HUES64 (cell line): ENCODE results near the gene PRDX3. TPM values are rescaled to one million over a fixed set of nuclear protein-coding genes. Genes with fewer than 3 reads are reported as not detected.

Experiments
- H3K27ac ChIP-seq: 2 replicates; pipeline ENCODE4 v1.7.0; 2013; ENCODE audit warnings: low read depth, low read length, inconsistent platforms
- H3K27me3 ChIP-seq: 2 replicates; pipeline ENCODE4 v1.6.1; 2013; ENCODE audit warnings: mild to moderate bottlenecking, low read length; ENCODE audit not compliant: insufficient read depth
- H3K36me3 ChIP-seq: 2 replicates; pipeline ENCODE4 v1.6.1; 2013; ENCODE audit warnings: mild to moderate bottlenecking, low read length; ENCODE audit not compliant: insufficient read depth
- H3K4me1 ChIP-seq: 2 replicates; pipeline ENCODE4 v1.6.1; 2013; ENCODE audit warnings: mild to moderate bottlenecking, low read length, moderate library complexity; ENCODE audit not compliant: insufficient read depth
- H3K4me3 ChIP-seq: 2 replicates; pipeline ENCODE4 v1.5.1; 2013; ENCODE audit warnings: mild to moderate bottlenecking, low read length, moderate library complexity
- H3K9ac ChIP-seq: 2 replicates; pipeline ENCODE4 v1.6.1; 2013; ENCODE audit warnings: mild to moderate bottlenecking, low read depth, low read length
- H3K9me3 ChIP-seq: 2 replicates; pipeline ENCODE4 v1.6.1; 2013; ENCODE audit warnings: low read depth, low read length; ENCODE audit not compliant: insufficient read depth
- WGBS: fragments of 150-250, 120-280 bp; methylation state at CpG from one replicate; pipeline ENCODE4 v1.1.7; 2013; ENCODE audit warnings: missing lambda C conversion rate; 5-methylcytosine and 5-hydroxymethylcytosine counted together
- polyA plus RNA-seq, 2 experiments: library from polyadenylated mRNA; stranded (reverse); fragments of 50-300 nt; gene quantifications; one replicate each; pipeline ENCODE4 v1.2.3, GENCODE V29; 2013

PRDX3 gene
- 288 TPM for polyA plus RNA-seq (2013, experiment 1 of 2)
- polyA plus RNA-seq (2013, experiment 2 of 2): 275 TPM

DNA sequence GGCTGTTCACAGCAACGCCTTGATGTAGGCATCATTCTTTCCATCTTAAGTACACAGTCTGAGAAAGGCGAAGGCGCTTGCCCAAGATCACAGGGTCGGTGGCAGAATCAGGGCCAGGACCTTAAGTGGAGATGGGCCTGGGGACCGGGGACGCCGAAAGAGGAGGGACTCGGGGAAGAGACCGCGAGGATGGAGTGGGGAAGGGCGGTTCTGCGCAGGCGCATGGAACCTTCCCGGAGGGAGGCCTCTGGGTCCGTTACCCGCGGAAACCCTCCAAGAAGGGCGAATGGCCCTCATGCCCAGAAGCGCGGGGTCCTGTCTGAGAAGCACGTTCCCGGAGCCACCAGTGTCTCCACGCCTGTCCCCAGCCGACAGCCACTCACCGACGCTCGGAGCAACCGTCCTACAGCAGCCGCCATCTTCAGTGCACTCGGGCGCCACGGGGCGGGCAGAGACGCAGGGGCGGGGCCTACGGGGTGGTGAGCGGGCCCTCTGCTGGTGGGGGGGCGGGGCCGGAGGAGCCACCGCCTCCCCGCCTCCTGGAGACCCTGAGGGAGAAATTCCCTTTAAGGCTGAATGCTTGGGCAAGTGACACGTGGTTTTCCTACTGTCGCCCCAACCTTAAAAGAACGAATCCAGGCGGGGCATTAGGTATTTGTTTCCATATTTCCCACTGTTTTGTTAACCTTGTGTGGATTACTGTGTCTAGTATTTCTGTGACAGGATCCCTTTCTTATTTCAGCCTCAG lies at the start of gene PRDX3:
PRDX3 (minus strand) TSS at position 441 of the 748 bp plus-strand sequence; CDS start at position 419, 22 bp downstream.
- H3K27ac ChIP-seq: peak within 1 kb of the TSS; percentile 87
- H3K36me3 ChIP-seq: peaks cover 32% of the 10 kb centered on the region
- H3K27me3 ChIP-seq: no peaks in the 10 kb centered on the region
- peaks cover 4% of the 10 kb centered on the region; the same call in 1 of the 2 replicates for H3K4me1 ChIP-seq
- peak within 1 kb of the TSS; percentile 95 for H3K9ac ChIP-seq
- whole genome bisulfite sequencing: under 1% methylated on average over 45 of the region's 45 CpGs
- peak within 1 kb of the TSS; percentile 95 for H3K4me3 ChIP-seq
- no peaks in the 10 kb centered on the region for H3K9me3 ChIP-seq

GRCh38 chr10:119227825-119228224 lies 49.2 kb upstream of the PRDX3 start:
- 93% methylated on average over 5 of the region's 6 CpGs for WGBS
- Histone ChIP-seq H3K4me1 (0 out of 2 replicates have a peak, but pooled peaks cover under 1% of the 10 kb centered on the region), H3K27ac (no peak overlapping the region), H3K4me3 (no peak overlapping the region), H3K9ac (no peak overlapping the region), H3K9me3 (no peaks in the 10 kb centered on the region), H3K27me3 (no peaks in the 10 kb centered on the region), H3K36me3 (no peaks in the 10 kb centered on the region)

- no peak overlapping the region for H3K9ac ChIP-seq
- no peaks in the 10 kb centered on the region for H3K27me3 ChIP-seq
- no peak overlapping the region for H3K27ac ChIP-seq
- no peaks in the 10 kb centered on the region for H3K36me3 ChIP-seq
- peaks cover 16% of the 10 kb centered on the region for H3K4me1 ChIP-seq
- H3K4me3 ChIP-seq: no peak overlapping the region
- H3K9me3 ChIP-seq: no peaks in the 10 kb centered on the region
- WGBS: 93% methylated on average over 4 of the region's 4 CpGs
Measured at GRCh38 chr10:119225083-119225658, 46.6 kb upstream of the PRDX3 start.

GRCh38 chr10:119222966-119223386 lies 44.4 kb upstream of the PRDX3 start:
- peaks cover 16% of the 10 kb centered on the region for H3K4me1 ChIP-seq
- H3K27ac ChIP-seq: no peak overlapping the region
- H3K4me3 ChIP-seq: no peak overlapping the region
- H3K9ac ChIP-seq: no peak overlapping the region
- no peaks in the 10 kb centered on the region for H3K27me3 ChIP-seq
- WGBS: 92% methylated on average over 9 of the region's 9 CpGs
- no peaks in the 10 kb centered on the region for H3K36me3 ChIP-seq
- no peaks in the 10 kb centered on the region for H3K9me3 ChIP-seq

DNA sequence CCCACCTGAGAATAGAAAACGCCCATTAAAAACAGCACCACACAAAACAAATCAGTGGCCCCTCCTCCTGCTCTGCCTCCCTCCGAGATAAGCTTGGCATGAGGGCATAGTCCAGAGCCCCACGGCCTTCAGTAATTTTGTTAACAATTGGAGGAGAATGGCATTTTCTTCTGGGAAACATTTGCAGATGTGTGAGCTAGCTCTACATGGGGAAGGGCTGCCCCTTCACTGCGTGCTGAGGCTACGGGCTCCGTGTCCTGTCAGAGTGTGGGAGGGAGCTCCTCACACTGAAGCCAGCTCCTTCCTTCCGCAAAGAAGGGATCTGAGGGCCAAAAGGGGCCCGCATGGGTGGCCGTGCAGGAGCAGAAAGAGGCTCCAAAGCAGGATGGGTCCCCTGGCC lies 43.9 kb upstream of the PRDX3 start:
- H3K36me3 ChIP-seq: no peaks in the 10 kb centered on the region
- no peaks in the 10 kb centered on the region for H3K9me3 ChIP-seq
- H3K27ac ChIP-seq: no peak overlapping the region
- H3K9ac ChIP-seq: no peak overlapping the region
- no peak overlapping the region for H3K4me3 ChIP-seq
- 51% methylated on average over 9 of the region's 9 CpGs for WGBS
- H3K4me1 ChIP-seq: peaks cover 16% of the 10 kb centered on the region
- no peaks in the 10 kb centered on the region for H3K27me3 ChIP-seq

DNA sequence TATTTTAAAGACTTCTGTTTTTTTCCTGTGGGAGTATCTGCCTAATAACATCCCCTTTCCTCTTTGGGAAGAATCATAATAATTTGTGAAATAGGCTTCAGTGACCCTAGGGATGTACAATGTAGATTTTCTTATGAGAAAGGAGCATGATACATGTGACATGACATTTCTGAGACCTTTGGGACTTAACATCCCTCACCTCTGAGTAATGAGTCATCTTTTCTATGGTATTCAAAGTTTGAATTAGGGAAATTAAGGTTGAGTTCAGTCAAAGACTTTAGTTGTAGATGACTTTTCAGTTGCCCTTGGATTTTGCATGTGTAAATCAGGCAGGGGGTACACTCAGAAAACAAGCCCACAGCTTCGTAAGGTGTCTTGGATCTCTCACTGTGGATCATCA lies 43.1 kb upstream of the PRDX3 start:
- no peak overlapping the region for H3K9ac ChIP-seq
- H3K4me3 ChIP-seq: no peak overlapping the region
- H3K36me3 ChIP-seq: no peaks in the 10 kb centered on the region
- H3K9me3 ChIP-seq: no peaks in the 10 kb centered on the region
- WGBS: 71% methylated on average over 1 of the region's 1 CpG
- H3K27me3 ChIP-seq: no peaks in the 10 kb centered on the region
- H3K4me1 ChIP-seq: peaks cover 16% of the 10 kb centered on the region
- no peak overlapping the region for H3K27ac ChIP-seq

- no peaks in the 10 kb centered on the region for H3K27me3 ChIP-seq
- no peaks in the 10 kb centered on the region for H3K9me3 ChIP-seq
- no peak overlapping the region for H3K27ac ChIP-seq
- H3K36me3 ChIP-seq: no peaks in the 10 kb centered on the region
- no peak overlapping the region for H3K4me3 ChIP-seq
- peaks cover 16% of the 10 kb centered on the region for H3K4me1 ChIP-seq
- 93% methylated on average over 4 of the region's 4 CpGs for WGBS
- H3K9ac ChIP-seq: no peak overlapping the region
Measured at GRCh38 chr10:119221201-119221600, 42.6 kb upstream of the PRDX3 start.

GRCh38 chr10:119219871-119220270 lies 41.3 kb upstream of the PRDX3 start:
- Histone ChIP-seq H3K4me1 (peaks cover 22% of the 10 kb centered on the region), H3K9ac (no peak overlapping the region), H3K36me3 (no peaks in the 10 kb centered on the region), H3K27me3 (no peaks in the 10 kb centered on the region), H3K27ac (no peak overlapping the region), H3K4me3 (no peak overlapping the region), H3K9me3 (no peaks in the 10 kb centered on the region)
- WGBS: 92% methylated on average over 5 of the region's 5 CpGs

- H3K4me1 ChIP-seq: peaks cover 22% of the 10 kb centered on the region
- no peak overlapping the region for H3K4me3 ChIP-seq
- H3K9me3 ChIP-seq: no peaks in the 10 kb centered on the region
- H3K36me3 ChIP-seq: no peaks in the 10 kb centered on the region
- WGBS: 78% methylated on average over 4 of the region's 4 CpGs
- H3K9ac ChIP-seq: no peak overlapping the region
- no peak overlapping the region for H3K27ac ChIP-seq
- H3K27me3 ChIP-seq: no peaks in the 10 kb centered on the region
Measured at GRCh38 chr10:119217991-119218490, 39.4 kb upstream of the PRDX3 start.

DNA sequence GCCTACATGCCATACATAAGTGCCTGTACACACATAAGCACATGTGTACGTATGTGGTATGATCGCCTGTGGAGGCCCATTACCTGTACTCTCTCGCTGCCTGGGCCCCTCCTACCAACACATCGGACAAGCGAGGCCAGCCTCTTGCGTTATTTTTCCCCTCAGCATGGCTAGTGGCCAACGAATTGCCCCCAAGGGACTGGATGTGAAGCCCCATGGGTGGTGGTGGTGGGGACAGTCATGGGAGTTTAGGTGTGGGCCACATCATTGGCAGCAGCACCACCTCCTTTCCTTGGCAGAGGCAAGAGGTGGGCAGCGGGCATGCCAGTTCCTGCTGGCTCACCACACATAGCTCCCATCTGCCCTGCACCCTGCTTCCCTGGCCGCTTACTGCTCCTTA lies 38.8 kb upstream of the PRDX3 start:
- H3K27me3 ChIP-seq: no peaks in the 10 kb centered on the region
- no peaks in the 10 kb centered on the region for H3K9me3 ChIP-seq
- H3K27ac ChIP-seq: no peak overlapping the region
- H3K4me1 ChIP-seq: peaks cover 20% of the 10 kb centered on the region
- H3K9ac ChIP-seq: no peak overlapping the region
- no peaks in the 10 kb centered on the region for H3K36me3 ChIP-seq
- H3K4me3 ChIP-seq: no peak overlapping the region
- 95% methylated on average over 9 of the region's 9 CpGs for WGBS

DNA sequence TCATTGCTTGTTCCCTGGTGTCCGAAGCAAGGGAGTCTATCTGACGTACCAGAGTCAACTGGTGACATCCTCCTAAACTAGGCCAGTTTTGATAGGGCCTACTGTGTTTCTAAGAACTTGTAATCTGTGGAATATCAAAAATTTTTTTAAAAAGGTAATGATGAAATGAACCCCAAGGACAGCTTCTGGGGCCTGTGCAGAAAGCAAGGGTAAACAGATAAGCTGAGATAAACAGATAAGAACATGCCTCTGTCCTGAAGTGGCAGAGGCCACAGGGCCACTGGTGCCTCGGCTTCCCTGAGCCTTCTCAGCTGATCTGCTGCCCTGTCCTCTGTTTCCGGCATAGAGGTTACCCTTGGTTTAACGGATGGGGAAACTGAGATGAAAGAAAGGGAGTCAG lies 37.5 kb upstream of the PRDX3 start:
- Histone ChIP-seq H3K4me3 (no peak overlapping the region), H3K4me1 (peaks cover 21% of the 10 kb centered on the region; the same call in 1 of the 2 replicates), H3K36me3 (no peaks in the 10 kb centered on the region), H3K27ac (no peak overlapping the region), H3K9me3 (no peaks in the 10 kb centered on the region), H3K9ac (no peak overlapping the region), H3K27me3 (no peaks in the 10 kb centered on the region)
- WGBS: 97% methylated on average over 5 of the region's 5 CpGs
